ENCODE results near the gene ZNF22.

Gene ZNF22

GRCh38 chr10:44965104-44965503, 35.6 kb upstream of the ZNF22 start:
- no peak for DNase-seq (ENCODE audit: low read depth)

GRCh38 chr10:44965651-44966097, 35.0 kb upstream of the ZNF22 start:
- no peak for DNase-seq (ENCODE audit: low read depth)

- DNase-seq (ENCODE audit: low read depth), result peak; percentile 28
Observed at GRCh38 chr10:44966129-44966815, 34.5 kb upstream of the ZNF22 start.

- DNase-seq (ENCODE audit: low read depth), result peak; percentile 29
Observed at GRCh38 chr10:44966816-44967509, 33.8 kb upstream of the ZNF22 start.

- no peak for DNase-seq (ENCODE audit: low read depth)
Observed at GRCh38 chr10:44967616-44968015, 33.1 kb upstream of the ZNF22 start.

GRCh38 chr10:44968091-44968490, 32.6 kb upstream of the ZNF22 start:
- DNase-seq (ENCODE audit: low read depth), result no peak

- DNase-seq (ENCODE audit: low read depth), result no peak
Observed at GRCh38 chr10:44968500-44969400, 32.0 kb upstream of the ZNF22 start.

- DNase-seq (ENCODE audit: low read depth), result no peak
Observed at GRCh38 chr10:44969854-44970253, 30.9 kb upstream of the ZNF22 start.

GRCh38 chr10:44970812-44971395, 29.8 kb upstream of the ZNF22 start:
- no peak for DNase-seq (ENCODE audit: low read depth)

GRCh38 chr10:44971434-44971833, 29.3 kb upstream of the ZNF22 start:
- no peak for DNase-seq (ENCODE audit: low read depth)

GRCh38 chr10:44971935-44972757, 28.6 kb upstream of the ZNF22 start:
- no peak for DNase-seq (ENCODE audit: low read depth)

- DNase-seq (ENCODE audit: low read depth), result no peak
Observed at GRCh38 chr10:44972874-44973306, 27.8 kb upstream of the ZNF22 start.

- no peak for DNase-seq (ENCODE audit: low read depth)
Observed at GRCh38 chr10:44973323-44974081, 27.2 kb upstream of the ZNF22 start.

GRCh38 chr10:44974082-44974627, 26.6 kb upstream of the ZNF22 start:
- DNase-seq (ENCODE audit: low read depth), result no peak

- peak; percentile 79 for DNase-seq (ENCODE audit: low read depth)
Observed at GRCh38 chr10:44974628-44975430, 25.9 kb upstream of the ZNF22 start.

GRCh38 chr10:44975431-44976331, 25.0 kb upstream of the ZNF22 start:
- DNase-seq (ENCODE audit: low read depth), result peak; percentile 65

GRCh38 chr10:44976352-44977198, 24.1 kb upstream of the ZNF22 start:
- DNase-seq (ENCODE audit: low read depth), result no peak

All from ELR (cell line).